ENCODE results near the gene ZNF433. TPM values are rescaled to one million over a fixed set of nuclear protein-coding genes. Genes with fewer than 3 reads are reported as not detected.

ZNF433 gene
- total RNA-seq, 1 donor, result 5.1 TPM

- H3K4me2 ChIP-seq (ENCODE audit: insufficient read depth, low read length), result no peak overlapping the region
- H3K27ac ChIP-seq (ENCODE audit: low read depth, low read length), result no peak overlapping the region
- no peak overlapping the region for H2AFZ ChIP-seq (ENCODE audit: low read length)
- H3K9me3 ChIP-seq (ENCODE audit: low read depth, low read length), result peaks cover 35% of the 10 kb centered on the region
- peaks cover 2% of the 10 kb centered on the region for H3K4me1 ChIP-seq (ENCODE audit: insufficient read depth, low read length)
- no peaks in the 10 kb centered on the region for H3K36me3 ChIP-seq (ENCODE audit: insufficient read depth, low read length)
- H3K79me2 ChIP-seq (ENCODE audit: insufficient read depth, low read length), result no peaks in the 10 kb centered on the region
- no peaks in the 10 kb centered on the region for H3K27me3 ChIP-seq (ENCODE audit: insufficient read depth, low read length)
- no peak for TF ChIP-seq CTCF (IDR thresholded peaks at IDR 0.05; ENCODE audit: extremely low read depth, low read depth, low read length)
- no peak overlapping the region for H3K4me3 ChIP-seq (ENCODE audit: insufficient read depth, low read length)
- H4K20me1 ChIP-seq (ENCODE audit: insufficient read depth, low read length), result no peaks in the 10 kb centered on the region
- DNase-seq (ENCODE audit: insufficient read length, low spot score, missing footprints), result no peak
Observed at GRCh38 chr19:11982526-11982925, 53.0 kb downstream of the ZNF433 start.

GRCh38 chr19:11979527-11979926 lies 56.0 kb downstream of the ZNF433 start:
- Histone ChIP-seq H4K20me1 (ENCODE audit: insufficient read depth, low read length) (no peaks in the 10 kb centered on the region), H3K9me3 (ENCODE audit: low read depth, low read length) (peaks cover 39% of the 10 kb centered on the region), H3K79me2 (ENCODE audit: insufficient read depth, low read length) (no peaks in the 10 kb centered on the region), H3K4me3 (ENCODE audit: insufficient read depth, low read length) (no peak overlapping the region), H3K27me3 (ENCODE audit: insufficient read depth, low read length) (no peaks in the 10 kb centered on the region), H3K27ac (ENCODE audit: low read depth, low read length) (no peak overlapping the region), H2AFZ (ENCODE audit: low read length) (no peak overlapping the region), H3K4me1 (ENCODE audit: insufficient read depth, low read length) (no peaks in the 10 kb centered on the region), H3K4me2 (ENCODE audit: insufficient read depth, low read length) (no peak overlapping the region), H3K36me3 (ENCODE audit: insufficient read depth, low read length) (no peaks in the 10 kb centered on the region)
- no peak for DNase-seq (ENCODE audit: insufficient read length, low spot score, missing footprints)
- no peak for TF ChIP-seq CTCF (IDR thresholded peaks at IDR 0.05; ENCODE audit: extremely low read depth, low read depth, low read length)

- no peak for DNase-seq (ENCODE audit: insufficient read length, low spot score, missing footprints)
- H3K4me2 ChIP-seq (ENCODE audit: insufficient read depth, low read length), result no peak overlapping the region
- no peaks in the 10 kb centered on the region for H3K36me3 ChIP-seq (ENCODE audit: insufficient read depth, low read length)
- H2AFZ ChIP-seq (ENCODE audit: low read length), result no peak overlapping the region
- no peaks in the 10 kb centered on the region for H3K79me2 ChIP-seq (ENCODE audit: insufficient read depth, low read length)
- no peaks in the 10 kb centered on the region for H3K27me3 ChIP-seq (ENCODE audit: insufficient read depth, low read length)
- peaks cover 39% of the 10 kb centered on the region for H3K9me3 ChIP-seq (ENCODE audit: low read depth, low read length)
- no peaks in the 10 kb centered on the region for H4K20me1 ChIP-seq (ENCODE audit: insufficient read depth, low read length)
- no peak overlapping the region for H3K27ac ChIP-seq (ENCODE audit: low read depth, low read length)
- no peak overlapping the region for H3K4me3 ChIP-seq (ENCODE audit: insufficient read depth, low read length)
- no peak for TF ChIP-seq CTCF (IDR thresholded peaks at IDR 0.05; ENCODE audit: extremely low read depth, low read depth, low read length)
- no peaks in the 10 kb centered on the region for H3K4me1 ChIP-seq (ENCODE audit: insufficient read depth, low read length)
Observed at GRCh38 chr19:11978492-11979100, 56.9 kb downstream of the ZNF433 start.

- no peak for DNase-seq (ENCODE audit: insufficient read length, low spot score, missing footprints)
Observed at GRCh38 chr19:11973019-11973810, 62.3 kb downstream of the ZNF433 start.

More at GRCh38 chr19:11973019-11973810, 62.3 kb downstream of the ZNF433 start:
- H2AFZ ChIP-seq (ENCODE audit: low read length), result no peak overlapping the region
- no peaks in the 10 kb centered on the region for H3K79me2 ChIP-seq (ENCODE audit: insufficient read depth, low read length)
- H3K4me3 ChIP-seq (ENCODE audit: insufficient read depth, low read length), result no peak overlapping the region
- no peaks in the 10 kb centered on the region for H4K20me1 ChIP-seq (ENCODE audit: insufficient read depth, low read length)
- no peak overlapping the region for H3K4me2 ChIP-seq (ENCODE audit: insufficient read depth, low read length)
- no peak for TF ChIP-seq CTCF (IDR thresholded peaks at IDR 0.05; ENCODE audit: extremely low read depth, low read depth, low read length)
- H3K4me1 ChIP-seq (ENCODE audit: insufficient read depth, low read length), result no peaks in the 10 kb centered on the region
- no peak overlapping the region for H3K27ac ChIP-seq (ENCODE audit: low read depth, low read length)
- no peaks in the 10 kb centered on the region for H3K36me3 ChIP-seq (ENCODE audit: insufficient read depth, low read length)
- peaks cover 7% of the 10 kb centered on the region for H3K9me3 ChIP-seq (ENCODE audit: low read depth, low read length)
- no peaks in the 10 kb centered on the region for H3K27me3 ChIP-seq (ENCODE audit: insufficient read depth, low read length)
